GM12878 (cell line): ENCODE results near the gene DCST1. TPM values are rescaled to one million over a fixed set of nuclear protein-coding genes. Genes with fewer than 3 reads are reported as not detected.

ENCODE experiments used
- CBX5 ChIP-seq: sonication (generic); IDR thresholded peaks from 2 replicates; pipeline ENCODE4 v1.6.1; 2016; ENCODE audit warnings: low read depth, moderate library complexity, mild to moderate bottlenecking, inconsistent platforms
- CHD2 ChIP-seq: IDR thresholded peaks from 2 replicates; pipeline ENCODE4 v1.6.1; 2011; ENCODE audit warnings: low read depth, low read length, improper control_type of control experiment, borderline replicate concordance
- IKZF1 ChIP-seq: fragments of 450-650 bp; conservative IDR thresholded peaks from 2 replicates; pipeline ENCODE4 v1.6.1; 2017; ENCODE audit warnings: antibody characterized with exemption, mild to moderate bottlenecking
- IKZF2 ChIP-seq, 2 experiments: fragments of 450-650 bp; IDR thresholded peaks; 2 replicates each; pipeline ENCODE4 v1.6.1; 2017; ENCODE audit warnings: mild to moderate bottlenecking in 2 of 2, moderate library complexity in 2 of 2
- MTA3 ChIP-seq: IDR thresholded peaks from 2 replicates; pipeline ENCODE4 v1.6.1; 2012; ENCODE audit warnings: low read length, inconsistent platforms, borderline replicate concordance
- POU2F2 ChIP-seq: IDR thresholded peaks from 3 replicates; pipeline ENCODE4 v1.6.1; 2011; ENCODE audit warnings: low read depth, mild to moderate bottlenecking, low read length, borderline replicate concordance
- TBL1XR1 ChIP-seq: IDR thresholded peaks from 2 replicates; pipeline ENCODE4 v1.6.1; 2012; ENCODE audit warnings: low read depth, low read length, improper control_type of control experiment
- ZNF207 ChIP-seq: fragments of 450-650 bp; IDR thresholded peaks from 2 replicates; pipeline ENCODE4 v1.6.1; 2014; ENCODE audit warnings: antibody characterized with exemption, mild to moderate bottlenecking, borderline replicate concordance
- polyA plus RNA-seq, 11 experiments: library from polyadenylated mRNA; depleted of rRNA in 4 of 11; unstranded in 6 of 11; stranded (reverse) in 5 of 11; fragments of >200 nt; fragmentation: Nextera tagmentation in 4 of 11; fragmentation: Illumina TruSeq in 1 of 11; extraction: Ambion mirVana in 4 of 11; extraction: Trizol in 1 of 11; gene quantifications; 1 replicate in 1 of 11; 2 replicates in 10 of 11; pipeline versions ENCODE4 v1.2.1 to v1.2.3, GENCODE V29; 2011 to 2016; ENCODE audit warnings: inconsistent platforms in 2 of 11, missing spikeins in 2 of 11, low read depth in 1 of 11
- total RNA-seq, 4 experiments: library from RNA; depleted of rRNA in 3 of 4; stranded (reverse); fragments of >200 nt in 3 of 4; fragmentation: Illumina TruSeq in 1 of 4; extraction: Trizol in 1 of 4; gene quantifications; 2 replicates each; pipeline versions ENCODE4 v1.2.1 to v1.2.3, GENCODE V29; 2013 to 2021
- TF ChIP-seq, protein P1 (sequence below): IDR thresholded peaks from 2 replicates; pipeline ENCODE4 v1.6.1; 2011; ENCODE audit warnings: mild to moderate bottlenecking, low read depth, low read length, moderate library complexity; ENCODE audit not compliant: insufficient replicate concordance
- TF ChIP-seq, protein P2 (sequence below): fragments of 450-650 bp; IDR thresholded peaks from 2 replicates; pipeline ENCODE4 v1.6.1; 2016; ENCODE audit warnings: mild to moderate bottlenecking
- TF ChIP-seq, protein P3 (sequence below): fragments of 450-650 bp; IDR thresholded peaks from 2 replicates; pipeline ENCODE4 v1.6.1; 2017; ENCODE audit warnings: low read depth, mild to moderate bottlenecking, moderate library complexity
- TF ChIP-seq, protein P4 (sequence below): fragments of 450-650 bp; IDR thresholded peaks from 2 replicates; pipeline ENCODE4 v1.6.1; 2016; ENCODE audit warnings: mild to moderate bottlenecking, moderate library complexity, borderline replicate concordance
- TF ChIP-seq, protein P5 (sequence below): IDR thresholded peaks from 2 replicates; pipeline ENCODE4 v1.6.1; 2011; ENCODE audit warnings: borderline replicate concordance, low read depth, mild to moderate bottlenecking, moderate library complexity, low read length; ENCODE audit not compliant: insufficient read depth, poor library complexity, severe bottlenecking
- TF ChIP-seq, protein P6 (sequence below): fragments of 450-650 bp; IDR thresholded peaks from 2 replicates; pipeline ENCODE4 v1.6.1; 2018; ENCODE audit warnings: borderline replicate concordance, mild to moderate bottlenecking; ENCODE audit not compliant: partially characterized antibody

DCST1 gene
- total and polyA plus RNA-seq, 10 of the 15 experiments (the other 5 are each of a cell fraction or from before 2014, with no cell fraction given): not detected

DNA sequence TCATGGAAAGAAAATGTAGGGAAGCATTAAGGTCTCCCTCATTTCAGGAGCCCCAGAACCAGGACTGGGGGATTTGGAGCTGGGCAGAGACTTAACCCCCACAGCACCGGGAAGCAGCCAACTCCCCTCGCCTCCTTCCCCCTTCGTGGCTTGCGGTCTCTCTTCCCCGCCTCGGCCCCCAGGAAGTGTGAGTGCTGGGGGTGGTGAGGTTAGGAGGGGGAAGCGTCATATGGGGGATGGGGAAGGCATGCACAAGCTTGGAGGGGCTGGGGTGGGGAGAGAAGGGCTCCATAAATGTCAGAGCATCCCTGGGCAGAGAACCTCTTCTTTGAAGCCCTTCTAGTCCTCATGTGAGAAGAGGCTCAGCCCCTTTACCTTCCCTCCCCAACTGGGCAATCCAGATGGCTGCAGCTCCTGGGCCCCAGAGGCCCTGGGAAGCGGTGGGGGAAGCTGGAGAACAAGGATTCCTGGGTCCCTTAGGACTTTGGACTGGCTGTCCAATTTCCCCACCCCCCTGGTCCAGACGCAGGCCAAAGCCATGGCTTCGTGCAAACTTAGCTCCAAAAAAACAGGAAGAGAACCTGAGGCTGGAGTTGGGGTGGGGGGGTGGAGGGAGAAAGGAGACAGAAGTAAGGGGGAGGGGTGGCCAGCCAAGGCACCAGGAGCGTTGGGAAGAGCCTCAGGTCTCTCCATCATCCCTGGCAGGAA lies 23.3 kb upstream of the DCST1 start (continued):
- TF ChIP-seq, protein P1, sequence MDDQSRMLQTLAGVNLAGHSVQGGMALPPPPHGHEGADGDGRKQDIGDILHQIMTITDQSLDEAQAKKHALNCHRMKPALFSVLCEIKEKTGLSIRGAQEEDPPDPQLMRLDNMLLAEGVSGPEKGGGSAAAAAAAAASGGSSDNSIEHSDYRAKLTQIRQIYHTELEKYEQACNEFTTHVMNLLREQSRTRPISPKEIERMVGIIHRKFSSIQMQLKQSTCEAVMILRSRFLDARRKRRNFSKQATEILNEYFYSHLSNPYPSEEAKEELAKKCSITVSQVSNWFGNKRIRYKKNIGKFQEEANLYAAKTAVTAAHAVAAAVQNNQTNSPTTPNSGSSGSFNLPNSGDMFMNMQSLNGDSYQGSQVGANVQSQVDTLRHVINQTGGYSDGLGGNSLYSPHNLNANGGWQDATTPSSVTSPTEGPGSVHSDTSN: no peak
- peak; percentile 40; the same call in 1 of the 2 replicates for TF ChIP-seq IKZF1
- TF ChIP-seq ZNF207: no peak
- TF ChIP-seq, protein P2, sequence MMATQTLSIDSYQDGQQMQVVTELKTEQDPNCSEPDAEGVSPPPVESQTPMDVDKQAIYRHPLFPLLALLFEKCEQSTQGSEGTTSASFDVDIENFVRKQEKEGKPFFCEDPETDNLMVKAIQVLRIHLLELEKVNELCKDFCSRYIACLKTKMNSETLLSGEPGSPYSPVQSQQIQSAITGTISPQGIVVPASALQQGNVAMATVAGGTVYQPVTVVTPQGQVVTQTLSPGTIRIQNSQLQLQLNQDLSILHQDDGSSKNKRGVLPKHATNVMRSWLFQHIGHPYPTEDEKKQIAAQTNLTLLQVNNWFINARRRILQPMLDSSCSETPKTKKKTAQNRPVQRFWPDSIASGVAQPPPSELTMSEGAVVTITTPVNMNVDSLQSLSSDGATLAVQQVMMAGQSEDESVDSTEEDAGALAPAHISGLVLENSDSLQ: no peak
- TF ChIP-seq POU2F2: no peak
- TF ChIP-seq, protein P3, sequence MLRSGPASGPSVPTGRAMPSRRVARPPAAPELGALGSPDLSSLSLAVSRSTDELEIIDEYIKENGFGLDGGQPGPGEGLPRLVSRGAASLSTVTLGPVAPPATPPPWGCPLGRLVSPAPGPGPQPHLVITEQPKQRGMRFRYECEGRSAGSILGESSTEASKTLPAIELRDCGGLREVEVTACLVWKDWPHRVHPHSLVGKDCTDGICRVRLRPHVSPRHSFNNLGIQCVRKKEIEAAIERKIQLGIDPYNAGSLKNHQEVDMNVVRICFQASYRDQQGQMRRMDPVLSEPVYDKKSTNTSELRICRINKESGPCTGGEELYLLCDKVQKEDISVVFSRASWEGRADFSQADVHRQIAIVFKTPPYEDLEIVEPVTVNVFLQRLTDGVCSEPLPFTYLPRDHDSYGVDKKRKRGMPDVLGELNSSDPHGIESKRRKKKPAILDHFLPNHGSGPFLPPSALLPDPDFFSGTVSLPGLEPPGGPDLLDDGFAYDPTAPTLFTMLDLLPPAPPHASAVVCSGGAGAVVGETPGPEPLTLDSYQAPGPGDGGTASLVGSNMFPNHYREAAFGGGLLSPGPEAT: no peak
- no peak for TF ChIP-seq CBX5
- TF ChIP-seq TBL1XR1: no peak
- no peak for TF ChIP-seq MTA3
- TF ChIP-seq, protein P4, sequence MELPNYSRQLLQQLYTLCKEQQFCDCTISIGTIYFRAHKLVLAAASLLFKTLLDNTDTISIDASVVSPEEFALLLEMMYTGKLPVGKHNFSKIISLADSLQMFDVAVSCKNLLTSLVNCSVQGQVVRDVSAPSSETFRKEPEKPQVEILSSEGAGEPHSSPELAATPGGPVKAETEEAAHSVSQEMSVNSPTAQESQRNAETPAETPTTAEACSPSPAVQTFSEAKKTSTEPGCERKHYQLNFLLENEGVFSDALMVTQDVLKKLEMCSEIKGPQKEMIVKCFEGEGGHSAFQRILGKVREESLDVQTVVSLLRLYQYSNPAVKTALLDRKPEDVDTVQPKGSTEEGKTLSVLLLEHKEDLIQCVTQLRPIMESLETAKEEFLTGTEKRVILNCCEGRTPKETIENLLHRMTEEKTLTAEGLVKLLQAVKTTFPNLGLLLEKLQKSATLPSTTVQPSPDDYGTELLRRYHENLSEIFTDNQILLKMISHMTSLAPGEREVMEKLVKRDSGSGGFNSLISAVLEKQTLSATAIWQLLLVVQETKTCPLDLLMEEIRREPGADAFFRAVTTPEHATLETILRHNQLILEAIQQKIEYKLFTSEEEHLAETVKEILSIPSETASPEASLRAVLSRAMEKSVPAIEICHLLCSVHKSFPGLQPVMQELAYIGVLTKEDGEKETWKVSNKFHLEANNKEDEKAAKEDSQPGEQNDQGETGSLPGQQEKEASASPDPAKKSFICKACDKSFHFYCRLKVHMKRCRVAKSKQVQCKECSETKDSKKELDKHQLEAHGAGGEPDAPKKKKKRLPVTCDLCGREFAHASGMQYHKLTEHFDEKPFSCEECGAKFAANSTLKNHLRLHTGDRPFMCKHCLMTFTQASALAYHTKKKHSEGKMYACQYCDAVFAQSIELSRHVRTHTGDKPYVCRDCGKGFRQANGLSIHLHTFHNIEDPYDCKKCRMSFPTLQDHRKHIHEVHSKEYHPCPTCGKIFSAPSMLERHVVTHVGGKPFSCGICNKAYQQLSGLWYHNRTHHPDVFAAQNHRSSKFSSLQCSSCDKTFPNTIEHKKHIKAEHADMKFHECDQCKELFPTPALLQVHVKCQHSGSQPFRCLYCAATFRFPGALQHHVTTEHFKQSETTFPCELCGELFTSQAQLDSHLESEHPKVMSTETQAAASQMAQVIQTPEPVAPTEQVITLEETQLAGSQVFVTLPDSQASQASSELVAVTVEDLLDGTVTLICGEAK: no peak
- TF ChIP-seq, protein P5, sequence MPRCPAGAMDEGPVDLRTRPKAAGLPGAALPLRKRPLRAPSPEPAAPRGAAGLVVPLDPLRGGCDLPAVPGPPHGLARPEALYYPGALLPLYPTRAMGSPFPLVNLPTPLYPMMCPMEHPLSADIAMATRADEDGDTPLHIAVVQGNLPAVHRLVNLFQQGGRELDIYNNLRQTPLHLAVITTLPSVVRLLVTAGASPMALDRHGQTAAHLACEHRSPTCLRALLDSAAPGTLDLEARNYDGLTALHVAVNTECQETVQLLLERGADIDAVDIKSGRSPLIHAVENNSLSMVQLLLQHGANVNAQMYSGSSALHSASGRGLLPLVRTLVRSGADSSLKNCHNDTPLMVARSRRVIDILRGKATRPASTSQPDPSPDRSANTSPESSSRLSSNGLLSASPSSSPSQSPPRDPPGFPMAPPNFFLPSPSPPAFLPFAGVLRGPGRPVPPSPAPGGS: no peak
- TF ChIP-seq IKZF2 (IDR thresholded peaks at IDR 0.05): 0 out of 4 replicates have a peak, but pooled peaks have one; percentile 22 to 25
- TF ChIP-seq, protein P6, sequence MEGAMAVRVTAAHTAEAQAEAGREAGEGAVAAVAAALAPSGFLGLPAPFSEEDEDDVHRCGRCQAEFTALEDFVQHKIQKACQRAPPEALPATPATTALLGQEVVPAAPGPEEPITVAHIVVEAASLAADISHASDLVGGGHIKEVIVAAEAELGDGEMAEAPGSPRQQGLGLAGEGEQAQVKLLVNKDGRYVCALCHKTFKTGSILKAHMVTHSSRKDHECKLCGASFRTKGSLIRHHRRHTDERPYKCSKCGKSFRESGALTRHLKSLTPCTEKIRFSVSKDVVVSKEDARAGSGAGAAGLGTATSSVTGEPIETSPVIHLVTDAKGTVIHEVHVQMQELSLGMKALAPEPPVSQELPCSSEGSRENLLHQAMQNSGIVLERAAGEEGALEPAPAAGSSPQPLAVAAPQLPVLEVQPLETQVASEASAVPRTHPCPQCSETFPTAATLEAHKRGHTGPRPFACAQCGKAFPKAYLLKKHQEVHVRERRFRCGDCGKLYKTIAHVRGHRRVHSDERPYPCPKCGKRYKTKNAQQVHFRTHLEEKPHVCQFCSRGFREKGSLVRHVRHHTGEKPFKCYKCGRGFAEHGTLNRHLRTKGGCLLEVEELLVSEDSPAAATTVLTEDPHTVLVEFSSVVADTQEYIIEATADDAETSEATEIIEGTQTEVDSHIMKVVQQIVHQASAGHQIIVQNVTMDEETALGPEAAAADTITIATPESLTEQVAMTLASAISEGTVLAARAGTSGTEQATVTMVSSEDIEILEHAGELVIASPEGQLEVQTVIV: no peak
- no peak for TF ChIP-seq CHD2
